ENCODE results near the gene PPP1R1B. TPM values are rescaled to one million over a fixed set of nuclear protein-coding genes. Genes with fewer than 3 reads are reported as not detected.

Gene PPP1R1B
- total and polyA plus RNA-seq, 2 donors (not counting 1 experiment from before 2014, with no cell fraction given), result not detected

DNA sequence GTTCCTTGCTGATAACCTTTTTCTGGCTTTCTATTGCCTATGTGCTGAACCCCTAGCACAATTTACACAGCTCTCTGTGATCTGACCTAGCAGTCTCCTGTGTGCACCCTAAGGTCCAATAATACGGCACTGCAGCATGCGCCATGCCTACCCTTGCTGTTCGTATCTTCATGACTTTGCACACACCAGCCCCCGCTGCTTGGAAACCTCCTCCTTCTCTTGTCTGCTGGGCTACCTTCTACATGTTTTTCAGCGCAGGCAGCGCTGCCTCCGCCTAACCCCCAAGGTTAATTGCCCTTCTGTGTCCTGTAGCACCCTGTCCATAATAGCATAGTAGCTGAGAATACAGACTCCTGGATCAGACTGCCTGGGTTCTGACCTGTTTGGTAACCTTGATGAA, 11.6 kb downstream of the PPP1R1B start:
- peak overlapping the region in 3 of 5 experiments; percentile 77 to 94 (median 94) for H3K4me3 ChIP-seq (ENCODE audit: control extremely low read depth in 1 of 5, extremely low read depth in 1 of 5, insufficient read depth in 1 of 5, low read depth in 2 of 5, low read length in 4 of 5)

GRCh38 chr17:39639043-39639442, 12.3 kb downstream of the PPP1R1B start:
- WGBS (ENCODE audit: insufficient coverage), result 100% methylated on average over 1 of the region's 2 CpGs
- no peaks in the 10 kb centered on the region for H3K36me3 ChIP-seq (replicated peaks in 1 of 2; ENCODE audit: control extremely low read depth in 1 of 2, control insufficient read depth in 1 of 2, extremely low read depth in 1 of 2, insufficient read depth in 2 of 2, low read length in 1 of 2)
- no peak for TF ChIP-seq EZH2 (IDR thresholded peaks at IDR 0.05; ENCODE audit: borderline replicate concordance, insufficient read depth, low read depth, low read length, poor library complexity, severe bottlenecking)
- TF ChIP-seq, protein P1, sequence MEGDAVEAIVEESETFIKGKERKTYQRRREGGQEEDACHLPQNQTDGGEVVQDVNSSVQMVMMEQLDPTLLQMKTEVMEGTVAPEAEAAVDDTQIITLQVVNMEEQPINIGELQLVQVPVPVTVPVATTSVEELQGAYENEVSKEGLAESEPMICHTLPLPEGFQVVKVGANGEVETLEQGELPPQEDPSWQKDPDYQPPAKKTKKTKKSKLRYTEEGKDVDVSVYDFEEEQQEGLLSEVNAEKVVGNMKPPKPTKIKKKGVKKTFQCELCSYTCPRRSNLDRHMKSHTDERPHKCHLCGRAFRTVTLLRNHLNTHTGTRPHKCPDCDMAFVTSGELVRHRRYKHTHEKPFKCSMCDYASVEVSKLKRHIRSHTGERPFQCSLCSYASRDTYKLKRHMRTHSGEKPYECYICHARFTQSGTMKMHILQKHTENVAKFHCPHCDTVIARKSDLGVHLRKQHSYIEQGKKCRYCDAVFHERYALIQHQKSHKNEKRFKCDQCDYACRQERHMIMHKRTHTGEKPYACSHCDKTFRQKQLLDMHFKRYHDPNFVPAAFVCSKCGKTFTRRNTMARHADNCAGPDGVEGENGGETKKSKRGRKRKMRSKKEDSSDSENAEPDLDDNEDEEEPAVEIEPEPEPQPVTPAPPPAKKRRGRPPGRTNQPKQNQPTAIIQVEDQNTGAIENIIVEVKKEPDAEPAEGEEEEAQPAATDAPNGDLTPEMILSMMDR (IDR thresholded peaks at IDR 0.05), result no peak
- H4K20me1 ChIP-seq (ENCODE audit: control insufficient read depth, insufficient read depth, low read length, poor library complexity, severe bottlenecking), result peaks cover 60% of the 10 kb centered on the region
- peaks cover 100% of the 10 kb centered on the region for H3K79me2 ChIP-seq (ENCODE audit: control insufficient read depth, insufficient read depth, low read length)
- intact Hi-C loops (cut with micrococcal nuclease), result loop anchor here (5.0 kb wide), 2 partner anchors 113 to 343 kb away; partner anchors contain the start of gene PSMD3
- peak overlapping the region; percentile 35 for H3K4me2 ChIP-seq (replicated peaks; ENCODE audit: low read depth, low read length, poor library complexity, severe bottlenecking)
- H2AFZ ChIP-seq (ENCODE audit: insufficient read depth, low read depth, low read length, poor library complexity, severe bottlenecking), result no peak overlapping the region
- no peaks in the 10 kb centered on the region for H3K9me3 Mint-ChIP-seq (ENCODE audit: insufficient read depth)
- peaks cover 49 to 73% of the 10 kb centered on the region in 2 donors for H3K4me1 ChIP-seq (ENCODE audit: control insufficient read depth in 2 of 2, insufficient read depth in 2 of 2, low read length in 2 of 2)
- no peak overlapping the region for H3K9ac ChIP-seq (ENCODE audit: low read length)
- H3K27me3 ChIP-seq (replicated peaks in 1 of 4; ENCODE audit: control extremely low read depth in 1 of 4, control insufficient read depth in 3 of 4, insufficient read depth in 4 of 4, low read length in 3 of 4), result no peaks in the 10 kb centered on the region
- ChIA-PET CTCF (interaction anchor here (1.1 to 5.6 kb wide), 6 partner anchors 11 to 33 kb away, joined by 4 to 61 read pairs (median 8); partner anchors contain the start of gene PNMT), POLR2A (no interaction called here)
- no peaks in the 10 kb centered on the region for H3K9me3 ChIP-seq (ENCODE audit: control extremely low read depth in 1 of 3, control insufficient read depth in 2 of 3, insufficient read depth in 1 of 3, low read length in 2 of 3)
- no peaks in the 10 kb centered on the region for H3K27me3 Mint-ChIP-seq
- H3K27ac Mint-ChIP-seq, result peak overlapping the region; percentile 29
- peak overlapping the region; percentile 26 for H3K4me3 Mint-ChIP-seq
- DNase-seq (no peak), ATAC-seq (ENCODE audit: low read depth) (no peak)
- H3K4me3 ChIP-seq (ENCODE audit: control extremely low read depth in 1 of 5, extremely low read depth in 1 of 5, insufficient read depth in 1 of 5, low read depth in 2 of 5, low read length in 4 of 5), result no peak overlapping the region
- peaks cover 77% of the 10 kb centered on the region for H3K4me1 Mint-ChIP-seq
- H3K27ac ChIP-seq (ENCODE audit: low read length in 2 of 2), result no peak overlapping the region

More for the DNA sequence above, 11.6 kb downstream of the PPP1R1B start:
- peaks cover 93% of the 10 kb centered on the region for H3K79me2 ChIP-seq (ENCODE audit: control insufficient read depth, insufficient read depth, low read length)
- ChIA-PET POLR2A (no interaction called here), CTCF (interaction anchor here (1.1 to 5.6 kb wide), 5 partner anchors 10 to 30 kb away, joined by 4 to 61 read pairs (median 11); partner anchors contain the start of gene PNMT)
- Mint-ChIP-seq H3K4me3 (peak overlapping the region; percentile 95), H3K27me3 (no peaks in the 10 kb centered on the region), H3K4me1 (peaks cover 71% of the 10 kb centered on the region), H3K27ac (no peak overlapping the region), H3K9me3 (ENCODE audit: insufficient read depth) (no peaks in the 10 kb centered on the region)
- H3K27ac ChIP-seq (ENCODE audit: low read length in 2 of 2), result no peak overlapping the region
- H2AFZ ChIP-seq (ENCODE audit: insufficient read depth, low read depth, low read length, poor library complexity, severe bottlenecking), result no peak overlapping the region
- intact Hi-C loops (cut with micrococcal nuclease), result loop anchor here (5.0 kb wide), 2 partner anchors 114 to 344 kb away; partner anchors contain the start of gene PSMD3
- peaks cover 53% of the 10 kb centered on the region for H4K20me1 ChIP-seq (ENCODE audit: control insufficient read depth, insufficient read depth, low read length, poor library complexity, severe bottlenecking)
- no peaks in the 10 kb centered on the region for H3K27me3 ChIP-seq (replicated peaks in 1 of 4; ENCODE audit: control extremely low read depth in 1 of 4, control insufficient read depth in 3 of 4, insufficient read depth in 4 of 4, low read length in 3 of 4)
- ATAC-seq (ENCODE audit: low read depth), result no peak
- H3K9me3 ChIP-seq (ENCODE audit: control extremely low read depth in 1 of 3, control insufficient read depth in 2 of 3, insufficient read depth in 1 of 3, low read length in 2 of 3), result no peaks in the 10 kb centered on the region
- TF ChIP-seq EZH2 (IDR thresholded peaks at IDR 0.05; ENCODE audit: borderline replicate concordance, insufficient read depth, low read depth, low read length, poor library complexity, severe bottlenecking), result no peak
- peak overlapping the region; percentile 80 for H3K4me2 ChIP-seq (replicated peaks; ENCODE audit: low read depth, low read length, poor library complexity, severe bottlenecking)
- DNase-seq, result no peak
- WGBS (ENCODE audit: insufficient coverage), result 97% methylated on average over 6 of the region's 7 CpGs
- H3K9ac ChIP-seq (ENCODE audit: low read length), result peak overlapping the region; percentile 82
- peaks cover 49 to 74% of the 10 kb centered on the region in 2 donors for H3K4me1 ChIP-seq (ENCODE audit: control insufficient read depth in 2 of 2, insufficient read depth in 2 of 2, low read length in 2 of 2)
- no peaks in the 10 kb centered on the region for H3K36me3 ChIP-seq (replicated peaks in 1 of 2; ENCODE audit: control extremely low read depth in 1 of 2, control insufficient read depth in 1 of 2, extremely low read depth in 1 of 2, insufficient read depth in 2 of 2, low read length in 1 of 2)

Data from B cell (primary cell).